GM13976 (cell line): ENCODE data around the gene RGS7.

ENCODE experiments used
- DNase-seq: peaks from one replicate; pipeline ENCODE4 v3.0.0; 2012; ENCODE audit warnings: low spot score
- in situ Hi-C: fragments of 300-500 bp; cut with MboI; formaldehyde crosslinking; loops from one replicate; pipeline ENCODE4 v1.12.0; 2022; ENCODE audit warnings: low sequenced_read_pairs, mixed read lengths, inconsistent platforms; ENCODE audit not compliant: unreplicated experiment
- TF ChIP-seq, protein P1 (sequence below): IDR thresholded peaks from 2 replicates; pipeline ENCODE4 v1.5.1; 2012; ENCODE audit warnings: borderline replicate concordance, mild to moderate bottlenecking; ENCODE audit not compliant: insufficient read depth; ENCODE audit errors: extremely low read depth, missing control alignments, control extremely low read depth

RGS7 gene

GRCh38 chr1:241007668-241008067, 349.3 kb downstream of the RGS7 start:
- TF ChIP-seq, protein P1, sequence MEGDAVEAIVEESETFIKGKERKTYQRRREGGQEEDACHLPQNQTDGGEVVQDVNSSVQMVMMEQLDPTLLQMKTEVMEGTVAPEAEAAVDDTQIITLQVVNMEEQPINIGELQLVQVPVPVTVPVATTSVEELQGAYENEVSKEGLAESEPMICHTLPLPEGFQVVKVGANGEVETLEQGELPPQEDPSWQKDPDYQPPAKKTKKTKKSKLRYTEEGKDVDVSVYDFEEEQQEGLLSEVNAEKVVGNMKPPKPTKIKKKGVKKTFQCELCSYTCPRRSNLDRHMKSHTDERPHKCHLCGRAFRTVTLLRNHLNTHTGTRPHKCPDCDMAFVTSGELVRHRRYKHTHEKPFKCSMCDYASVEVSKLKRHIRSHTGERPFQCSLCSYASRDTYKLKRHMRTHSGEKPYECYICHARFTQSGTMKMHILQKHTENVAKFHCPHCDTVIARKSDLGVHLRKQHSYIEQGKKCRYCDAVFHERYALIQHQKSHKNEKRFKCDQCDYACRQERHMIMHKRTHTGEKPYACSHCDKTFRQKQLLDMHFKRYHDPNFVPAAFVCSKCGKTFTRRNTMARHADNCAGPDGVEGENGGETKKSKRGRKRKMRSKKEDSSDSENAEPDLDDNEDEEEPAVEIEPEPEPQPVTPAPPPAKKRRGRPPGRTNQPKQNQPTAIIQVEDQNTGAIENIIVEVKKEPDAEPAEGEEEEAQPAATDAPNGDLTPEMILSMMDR, result no peak
- in situ Hi-C loops, result no loop called here
- no peak for DNase-seq

- in situ Hi-C loops, result no loop called here
- peak; percentile 13 for DNase-seq
- TF ChIP-seq, protein P1, result no peak
These were observed 357.2 kb downstream of the RGS7 start for GRCh38 chr1:240999826-241000225.

DNA sequence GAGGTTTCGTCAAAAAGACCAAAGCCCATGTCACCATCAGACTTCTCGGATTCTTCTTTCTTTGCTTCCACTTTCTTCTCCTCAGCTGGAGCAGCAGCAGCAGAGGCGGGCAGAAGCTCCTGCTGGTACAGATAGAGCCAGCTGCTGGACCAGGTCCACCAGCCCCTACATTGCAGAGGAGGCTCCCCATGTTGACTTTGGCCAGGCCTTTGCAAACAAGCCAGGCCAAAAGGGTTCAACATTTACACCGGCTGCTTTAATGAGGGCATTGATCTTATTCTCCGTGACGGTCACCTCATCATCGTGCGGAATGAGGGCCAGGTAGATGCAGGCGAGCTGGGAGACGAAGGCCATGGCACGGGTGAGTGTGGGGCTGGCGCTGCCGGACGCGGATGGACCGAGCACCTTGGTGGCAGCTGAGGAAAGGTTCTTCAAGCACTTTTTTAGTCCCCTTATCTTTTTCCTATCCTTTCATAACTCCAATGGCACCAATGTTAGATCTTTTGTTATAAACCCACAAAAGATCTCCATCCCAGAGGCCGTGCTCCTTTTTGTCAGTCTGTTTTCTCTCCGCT, 358.5 kb downstream of the RGS7 start:
- in situ Hi-C loops, result no loop called here
- TF ChIP-seq, protein P1, result no peak
- no peak for DNase-seq

DNA sequence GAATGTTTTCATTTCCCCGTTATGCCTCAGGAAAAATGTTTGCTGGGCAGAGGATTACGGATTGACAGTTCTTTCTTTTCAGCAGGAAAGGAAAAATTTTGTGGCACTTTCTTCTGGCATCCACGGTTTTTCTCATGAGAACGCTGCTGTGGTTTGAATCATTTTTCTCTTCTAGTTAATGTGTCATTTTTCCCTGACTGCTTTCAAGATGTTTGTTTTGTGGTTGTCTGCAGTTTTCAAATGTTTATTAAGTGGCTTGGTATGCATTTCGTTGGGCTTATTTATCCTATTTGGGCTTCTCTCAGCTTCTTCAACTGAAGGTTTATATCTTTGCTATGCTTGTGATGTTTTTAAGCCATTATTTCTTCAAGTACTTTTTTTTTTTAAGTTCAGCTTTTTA, 359.0 kb downstream of the RGS7 start:
- TF ChIP-seq, protein P1, result no peak
- in situ Hi-C loops, result no loop called here
- no peak for DNase-seq

DNA sequence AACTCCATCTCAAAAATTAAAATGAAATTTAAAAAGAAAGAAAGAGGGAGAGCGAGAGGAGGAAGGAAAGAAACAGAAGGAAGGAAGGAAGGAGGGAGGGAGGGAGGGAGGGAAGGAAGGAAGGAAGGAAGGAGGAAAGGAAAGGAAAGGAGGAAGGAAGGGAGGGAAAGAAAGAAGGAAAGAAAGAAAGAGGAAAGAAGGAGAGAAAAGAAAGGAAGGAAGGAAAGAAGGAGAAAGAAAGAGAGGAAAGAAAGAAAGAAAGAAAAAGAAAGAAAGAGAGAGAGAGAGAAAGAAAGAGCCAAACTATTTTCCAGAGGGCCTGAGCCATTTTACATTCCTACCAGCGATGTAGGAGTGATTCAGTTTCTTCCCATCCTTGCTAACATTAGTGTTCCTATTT, 364.0 kb downstream of the RGS7 start:
- in situ Hi-C loops, result no loop called here
- TF ChIP-seq, protein P1, result no peak
- DNase-seq, result no peak

GRCh38 chr1:240991230-240991629, 365.8 kb downstream of the RGS7 start:
- TF ChIP-seq, protein P1, result no peak
- DNase-seq, result no peak

More at GRCh38 chr1:240991230-240991629, 365.8 kb downstream of the RGS7 start:
- in situ Hi-C loops, result no loop called here
